ENCODE data around the gene CHRNA9. TPM values are rescaled to one million over a fixed set of nuclear protein-coding genes. Genes with fewer than 3 reads are reported as not detected.

CHRNA9 gene
- total RNA-seq, 1 experiment from 2014 or later: not detected

DNA sequence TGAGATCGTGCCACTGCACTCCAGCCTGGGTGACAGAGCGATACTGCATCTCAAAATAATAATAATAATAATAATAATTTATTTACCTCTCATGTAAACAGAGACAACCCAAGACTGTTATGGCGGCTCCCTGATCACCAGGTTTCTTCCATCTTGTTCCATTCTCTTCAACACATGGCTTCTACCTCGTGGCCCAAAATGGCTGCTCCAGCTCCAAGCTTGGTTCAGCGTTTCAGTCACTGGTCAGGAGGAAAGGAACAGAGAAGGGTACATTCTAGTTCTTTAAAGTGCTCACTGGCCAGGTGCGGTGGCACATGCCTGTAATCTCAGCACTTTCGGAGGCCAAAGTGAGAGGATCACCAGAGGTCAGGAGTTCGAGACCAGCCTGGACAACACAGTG lies 24.9 kb upstream of the CHRNA9 start:
- no peak for DNase-seq
- H3K9me3 Mint-ChIP-seq (ENCODE audit: low read depth, unreplicated experiment): no peaks in the 10 kb centered on the region
- peaks cover 11% of the 10 kb centered on the region for H3K4me1 Mint-ChIP-seq (ENCODE audit: low read depth, unreplicated experiment)
- no peak overlapping the region for H3K4me3 Mint-ChIP-seq (ENCODE audit: low read depth, unreplicated experiment)
- TF ChIP-seq, protein P1, sequence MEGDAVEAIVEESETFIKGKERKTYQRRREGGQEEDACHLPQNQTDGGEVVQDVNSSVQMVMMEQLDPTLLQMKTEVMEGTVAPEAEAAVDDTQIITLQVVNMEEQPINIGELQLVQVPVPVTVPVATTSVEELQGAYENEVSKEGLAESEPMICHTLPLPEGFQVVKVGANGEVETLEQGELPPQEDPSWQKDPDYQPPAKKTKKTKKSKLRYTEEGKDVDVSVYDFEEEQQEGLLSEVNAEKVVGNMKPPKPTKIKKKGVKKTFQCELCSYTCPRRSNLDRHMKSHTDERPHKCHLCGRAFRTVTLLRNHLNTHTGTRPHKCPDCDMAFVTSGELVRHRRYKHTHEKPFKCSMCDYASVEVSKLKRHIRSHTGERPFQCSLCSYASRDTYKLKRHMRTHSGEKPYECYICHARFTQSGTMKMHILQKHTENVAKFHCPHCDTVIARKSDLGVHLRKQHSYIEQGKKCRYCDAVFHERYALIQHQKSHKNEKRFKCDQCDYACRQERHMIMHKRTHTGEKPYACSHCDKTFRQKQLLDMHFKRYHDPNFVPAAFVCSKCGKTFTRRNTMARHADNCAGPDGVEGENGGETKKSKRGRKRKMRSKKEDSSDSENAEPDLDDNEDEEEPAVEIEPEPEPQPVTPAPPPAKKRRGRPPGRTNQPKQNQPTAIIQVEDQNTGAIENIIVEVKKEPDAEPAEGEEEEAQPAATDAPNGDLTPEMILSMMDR (IDR thresholded peaks at IDR 0.05; ENCODE audit: unreplicated experiment): no peak
- intact Hi-C loops (cut with micrococcal nuclease; ENCODE audit: unreplicated experiment): no loop called here
- peaks cover 6% of the 10 kb centered on the region for H3K36me3 Mint-ChIP-seq (ENCODE audit: insufficient read depth, unreplicated experiment)
- H3K27ac Mint-ChIP-seq (ENCODE audit: unreplicated experiment): no peak overlapping the region
- H3K27me3 Mint-ChIP-seq (ENCODE audit: unreplicated experiment): no peaks in the 10 kb centered on the region
- BruUV-seq (replicated peaks): no TSS peak
- CTCF ChIA-PET: interaction anchor here (1.3 kb wide), 1 partner anchor 55 kb away, joined by 3 read pairs; no protein-coding TSS in a partner anchor

DNA sequence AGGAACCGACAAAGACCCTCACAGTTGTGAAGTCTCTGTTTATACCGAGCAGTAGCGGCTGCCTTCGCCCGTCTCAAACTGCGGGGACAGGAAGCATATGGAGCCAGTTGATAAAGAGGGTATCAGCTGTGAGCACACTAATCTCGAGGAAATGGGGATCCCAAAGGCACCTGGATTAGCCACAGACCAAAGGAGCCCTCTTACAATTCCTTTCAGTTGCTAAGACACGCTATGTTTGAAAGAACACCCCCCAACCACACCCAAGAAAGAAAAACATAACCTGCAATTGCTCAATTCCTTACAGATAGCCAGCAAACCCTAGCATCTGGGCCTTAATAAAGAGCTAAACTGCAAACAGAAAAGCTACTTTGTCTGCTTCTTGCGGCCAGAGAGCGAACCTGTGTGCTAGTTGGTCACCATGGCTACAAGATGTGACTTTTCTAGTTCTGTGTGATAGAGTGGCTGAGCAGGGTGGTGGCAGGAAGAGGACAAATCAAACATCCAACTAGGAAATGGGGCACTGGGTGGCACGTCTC lies 23.3 kb upstream of the CHRNA9 start:
- TF ChIP-seq, protein P1 (IDR thresholded peaks at IDR 0.05; ENCODE audit: unreplicated experiment): no peak
- intact Hi-C loops (cut with micrococcal nuclease; ENCODE audit: unreplicated experiment): no loop called here
- peak; percentile 33 for DNase-seq
- Mint-ChIP-seq H3K27ac (ENCODE audit: unreplicated experiment) (peak overlapping the region; percentile 67), H3K27me3 (ENCODE audit: unreplicated experiment) (no peaks in the 10 kb centered on the region), H3K36me3 (ENCODE audit: insufficient read depth, unreplicated experiment) (peaks cover 6% of the 10 kb centered on the region), H3K4me3 (ENCODE audit: low read depth, unreplicated experiment) (peak overlapping the region; percentile 16), H3K9me3 (ENCODE audit: low read depth, unreplicated experiment) (no peaks in the 10 kb centered on the region), H3K4me1 (ENCODE audit: low read depth, unreplicated experiment) (peaks cover 18% of the 10 kb centered on the region)
- CTCF ChIA-PET: interaction anchor here (0.7 to 1.1 kb wide), 3 partner anchors 92 to 665 kb away, joined by 3 to 4 read pairs (median 3); no protein-coding TSS in a partner anchor
- no TSS peak for BruUV-seq (replicated peaks)

DNA sequence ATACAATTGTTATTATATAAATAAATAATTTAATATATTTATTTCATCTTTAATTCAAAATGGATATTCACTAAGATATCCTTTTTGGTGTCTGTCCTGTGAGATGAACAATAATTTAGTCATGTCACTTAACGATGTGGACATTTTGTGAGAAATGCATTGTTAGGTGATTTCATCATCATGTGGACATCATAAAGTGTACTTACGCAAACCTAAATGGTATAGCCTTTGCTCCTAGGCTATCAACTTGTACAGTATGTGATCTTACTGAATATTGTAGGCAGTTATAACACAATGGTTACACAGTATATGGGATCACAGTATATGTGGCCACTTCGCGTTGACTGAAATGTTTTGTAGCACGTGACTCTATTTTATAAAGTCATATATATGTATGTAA lies 20.2 kb upstream of the CHRNA9 start:
- peaks cover 11% of the 10 kb centered on the region for H3K36me3 Mint-ChIP-seq (ENCODE audit: insufficient read depth, unreplicated experiment)
- TF ChIP-seq, protein P1 (IDR thresholded peaks at IDR 0.05; ENCODE audit: unreplicated experiment): no peak
- H3K9me3 Mint-ChIP-seq (ENCODE audit: low read depth, unreplicated experiment): no peaks in the 10 kb centered on the region
- intact Hi-C loops (cut with micrococcal nuclease; ENCODE audit: unreplicated experiment): no loop called here
- H3K4me3 Mint-ChIP-seq (ENCODE audit: low read depth, unreplicated experiment): no peak overlapping the region
- H3K4me1 Mint-ChIP-seq (ENCODE audit: low read depth, unreplicated experiment): peaks cover 21% of the 10 kb centered on the region
- H3K27ac Mint-ChIP-seq (ENCODE audit: unreplicated experiment): no peak overlapping the region
- no peaks in the 10 kb centered on the region for H3K27me3 Mint-ChIP-seq (ENCODE audit: unreplicated experiment)
- CTCF ChIA-PET: no interaction called here
- no peak for DNase-seq
- BruUV-seq (replicated peaks): no TSS peak

DNA sequence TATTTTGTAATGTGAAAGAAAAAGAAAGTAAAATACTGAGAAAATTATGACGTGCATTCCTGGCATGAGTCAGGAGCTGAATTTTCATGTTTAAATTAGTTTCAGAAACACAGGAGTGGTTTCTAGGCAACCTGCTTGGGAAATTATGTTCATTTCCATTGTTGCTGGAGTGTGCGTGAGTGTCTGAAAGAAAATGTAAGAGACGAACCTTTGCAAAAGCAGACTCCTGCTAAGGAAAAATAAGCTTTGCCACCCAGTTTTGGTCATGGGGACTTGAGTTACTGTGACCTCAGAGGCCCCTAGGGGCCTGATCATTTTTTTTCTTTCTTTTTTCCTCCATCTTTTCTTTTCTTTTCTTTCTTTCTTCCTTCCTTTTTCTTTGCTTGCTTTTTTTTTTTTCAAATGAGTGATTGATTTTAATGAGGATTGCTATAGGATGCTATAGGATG lies 18.8 kb upstream of the CHRNA9 start:
- Mint-ChIP-seq H3K4me3 (ENCODE audit: low read depth, unreplicated experiment) (peak overlapping the region; percentile 55), H3K27me3 (ENCODE audit: unreplicated experiment) (no peaks in the 10 kb centered on the region), H3K36me3 (ENCODE audit: insufficient read depth, unreplicated experiment) (peaks cover 11% of the 10 kb centered on the region), H3K9me3 (ENCODE audit: low read depth, unreplicated experiment) (no peaks in the 10 kb centered on the region), H3K27ac (ENCODE audit: unreplicated experiment) (peak overlapping the region; percentile 95), H3K4me1 (ENCODE audit: low read depth, unreplicated experiment) (peaks cover 21% of the 10 kb centered on the region)
- DNase-seq: peak; percentile 5
- TF ChIP-seq, protein P1 (IDR thresholded peaks at IDR 0.05; ENCODE audit: unreplicated experiment): no peak
- intact Hi-C loops (cut with micrococcal nuclease; ENCODE audit: unreplicated experiment): loop anchor here (2.0 kb wide), 1 partner anchor 260 kb away; the partner anchor contains the start of gene N4BP2
- no TSS peak for BruUV-seq (replicated peaks)
- CTCF ChIA-PET: interaction anchor here (0.6 to 2.1 kb wide), 7 partner anchors 9 to 466 kb away, joined by 3 to 9 read pairs (median 4); partner anchors contain the start of gene N4BP2

Data from Calu3 (cell line).